NCI-H2029 treated with DMSO at 0.1 percent for 48 hours (cell line): ENCODE results near the gene KANK4.

ENCODE experiments used
- DNase-seq: peaks from one replicate; lab custom pipeline; 2025; lab: John Stamatoyannopoulos, UW

KANK4 gene

GRCh38 chr1:62304975-62305374 lies 14.3 kb downstream of the KANK4 start:
- DNase-seq = no peak

GRCh38 chr1:62304515-62304914 lies 14.7 kb downstream of the KANK4 start:
- DNase-seq = no peak

GRCh38 chr1:62301726-62302390 lies 17.4 kb downstream of the KANK4 start:
- peak; percentile 94 for DNase-seq

- peak; percentile 90 for DNase-seq
Measured at GRCh38 chr1:62299426-62300200, 19.6 kb downstream of the KANK4 start.

GRCh38 chr1:62295921-62296491 lies 23.2 kb downstream of the KANK4 start:
- DNase-seq = no peak

GRCh38 chr1:62294261-62294660 lies 25.0 kb downstream of the KANK4 start:
- DNase-seq = no peak

GRCh38 chr1:62288662-62289061 lies 30.6 kb downstream of the KANK4 start:
- DNase-seq = no peak

GRCh38 chr1:62288224-62288623 lies 31.0 kb downstream of the KANK4 start:
- no peak for DNase-seq

GRCh38 chr1:62286786-62287224 lies 32.4 kb downstream of the KANK4 start:
- DNase-seq = no peak

GRCh38 chr1:62285984-62286785 lies 33.0 kb downstream of the KANK4 start:
- DNase-seq = no peak

- DNase-seq = peak; percentile 46
Measured at GRCh38 chr1:62285440-62285839, 33.8 kb downstream of the KANK4 start.

- no peak for DNase-seq
Measured at GRCh38 chr1:62283986-62284385, 35.2 kb downstream of the KANK4 start.

- DNase-seq = no peak
Measured at GRCh38 chr1:62282909-62283755, 36.1 kb downstream of the KANK4 start.

- DNase-seq = no peak
Measured at GRCh38 chr1:62281922-62282555, 37.2 kb downstream of the KANK4 start.

- DNase-seq = no peak
Measured at GRCh38 chr1:62280960-62281465, 38.2 kb downstream of the KANK4 start.

- DNase-seq = no peak
Measured at GRCh38 chr1:62280150-62280549, 39.1 kb downstream of the KANK4 start.

- no peak for DNase-seq
Measured at GRCh38 chr1:62276791-62277190, 42.4 kb downstream of the KANK4 start.

- DNase-seq = no peak
Measured at GRCh38 chr1:62274496-62275485, 44.4 kb downstream of the KANK4 start.

- DNase-seq = no peak
Measured at GRCh38 chr1:62273953-62274352, 45.3 kb downstream of the KANK4 start.
